GM20000 (cell line): ENCODE results near the gene PIP5K1C.

Experiments used
- DNase-seq: peaks from one replicate; pipeline ENCODE4 v3.0.0; 2012; ENCODE audit warnings: low spot score
- CTCF ChIP-seq: IDR thresholded peaks from 2 replicates; pipeline ENCODE4 v1.5.1; 2012; ENCODE audit warnings: mild to moderate bottlenecking, control low read depth; ENCODE audit errors: extremely low read depth, missing control alignments

The PIP5K1C gene

GRCh38 chr19:3738477-3739220, 38.4 kb upstream of the PIP5K1C start:
- TF ChIP-seq CTCF, result no peak

GRCh38 chr19:3737487-3738205, 37.4 kb upstream of the PIP5K1C start:
- TF ChIP-seq CTCF, result no peak
- DNase-seq, result no peak

More at GRCh38 chr19:3738477-3739220, 38.4 kb upstream of the PIP5K1C start:
- DNase-seq, result no peak

GRCh38 chr19:3736106-3736724, 35.9 kb upstream of the PIP5K1C start:
- no peak for TF ChIP-seq CTCF

GRCh38 chr19:3734310-3734600, 34.0 kb upstream of the PIP5K1C start:
- no peak for TF ChIP-seq CTCF
- DNase-seq, result no peak

More at GRCh38 chr19:3736106-3736724, 35.9 kb upstream of the PIP5K1C start:
- DNase-seq, result no peak

GRCh38 chr19:3733549-3734309, 33.5 kb upstream of the PIP5K1C start:
- no peak for DNase-seq
- TF ChIP-seq CTCF, result no peak

GRCh38 chr19:3732108-3732507, 31.8 kb upstream of the PIP5K1C start:
- no peak for TF ChIP-seq CTCF
- DNase-seq, result no peak

- TF ChIP-seq CTCF, result no peak
- no peak for DNase-seq
Observed at GRCh38 chr19:3730457-3730958, 30.2 kb upstream of the PIP5K1C start.
